ENCODE data around the gene TM9SF4.

The TM9SF4 gene

GRCh38 chr20:32128167-32128566 lies 18.7 kb downstream of the TM9SF4 start:
- DNase-seq (ENCODE audit: low spot score), result no peak

- DNase-seq (ENCODE audit: low spot score), result no peak
Observed at GRCh38 chr20:32129863-32130262, 20.3 kb downstream of the TM9SF4 start.

GRCh38 chr20:32130352-32130751 lies 20.8 kb downstream of the TM9SF4 start:
- no peak for DNase-seq (ENCODE audit: low spot score)

GRCh38 chr20:32130965-32131364 lies 21.5 kb downstream of the TM9SF4 start:
- DNase-seq (ENCODE audit: low spot score), result no peak

GRCh38 chr20:32132911-32133549 lies 23.5 kb downstream of the TM9SF4 start:
- DNase-seq (ENCODE audit: low spot score), result no peak

GRCh38 chr20:32134026-32134425 lies 24.5 kb downstream of the TM9SF4 start:
- no peak for DNase-seq (ENCODE audit: low spot score)

- no peak for DNase-seq (ENCODE audit: low spot score)
Observed at GRCh38 chr20:32135983-32136515, 26.5 kb downstream of the TM9SF4 start.

GRCh38 chr20:32138921-32139320 lies 29.4 kb downstream of the TM9SF4 start:
- no peak for DNase-seq (ENCODE audit: low spot score)

GRCh38 chr20:32139947-32140346 lies 30.4 kb downstream of the TM9SF4 start:
- DNase-seq (ENCODE audit: low spot score), result no peak

- no peak for DNase-seq (ENCODE audit: low spot score)
Observed at GRCh38 chr20:32140603-32141002, 31.1 kb downstream of the TM9SF4 start.

- no peak for DNase-seq (ENCODE audit: low spot score)
Observed at GRCh38 chr20:32141465-32141980, 32.0 kb downstream of the TM9SF4 start.

- DNase-seq (ENCODE audit: low spot score), result no peak
Observed at GRCh38 chr20:32142088-32142487, 32.6 kb downstream of the TM9SF4 start.

GRCh38 chr20:32142991-32143390 lies 33.5 kb downstream of the TM9SF4 start:
- DNase-seq (ENCODE audit: low spot score), result no peak

- no peak for DNase-seq (ENCODE audit: low spot score)
Observed at GRCh38 chr20:32144898-32145662, 35.6 kb downstream of the TM9SF4 start.

GRCh38 chr20:32149566-32150170 lies 40.2 kb downstream of the TM9SF4 start:
- DNase-seq (ENCODE audit: low spot score), result no peak

GRCh38 chr20:32150291-32150848 lies 40.9 kb downstream of the TM9SF4 start:
- no peak for DNase-seq (ENCODE audit: low spot score)

GRCh38 chr20:32152421-32153155 lies 43.1 kb downstream of the TM9SF4 start:
- DNase-seq (ENCODE audit: low spot score), result no peak

GRCh38 chr20:32153156-32153665 lies 43.7 kb downstream of the TM9SF4 start:
- no peak for DNase-seq (ENCODE audit: low spot score)

GRCh38 chr20:32153771-32154170 lies 44.3 kb downstream of the TM9SF4 start:
- DNase-seq (ENCODE audit: low spot score), result no peak

- DNase-seq (ENCODE audit: low spot score), result peak; percentile 73
Observed at GRCh38 chr20:32155017-32155981, 45.8 kb downstream of the TM9SF4 start.
